H9 (cell line): Measurements from ENCODE around the gene TMEM131. TPM values are rescaled to one million over a fixed set of nuclear protein-coding genes. Genes with fewer than 3 reads are reported as not detected.

Source experiments
- DNase-seq: peaks from one replicate; pipeline ENCODE4 v3.0.0-alpha.2; 2017
- H2AFZ ChIP-seq: one replicate; pipeline ENCODE4 v1.6.1; 2013; ENCODE audit warnings: mild to moderate bottlenecking, low read length, control low read depth, moderate library complexity
- H2AK5ac ChIP-seq: 2 replicates; pipeline ENCODE4 v1.6.1; 2013; ENCODE audit warnings: low read length, control low read depth, mixed read lengths; ENCODE audit not compliant: insufficient read length
- H2BK120ac ChIP-seq: one replicate; pipeline ENCODE4 v1.6.1; 2013; ENCODE audit warnings: low read depth, mild to moderate bottlenecking, low read length, control low read depth, inconsistent platforms; ENCODE audit not compliant: poor library complexity, severe bottlenecking
- H2BK12ac ChIP-seq: 2 replicates; pipeline ENCODE4 v1.6.1; 2013; ENCODE audit warnings: low read length, control low read depth, mixed read lengths, low read depth; ENCODE audit not compliant: insufficient read length
- H2BK15ac ChIP-seq: 2 replicates; pipeline ENCODE4 v1.6.1; 2013; ENCODE audit warnings: low read depth, low read length, control low read depth
- H2BK20ac ChIP-seq: one replicate; pipeline ENCODE4 v1.6.1; 2013; ENCODE audit warnings: low read depth, mild to moderate bottlenecking, low read length, control low read depth, inconsistent platforms; ENCODE audit not compliant: poor library complexity, severe bottlenecking
- H2BK5ac ChIP-seq: 2 replicates; pipeline ENCODE4 v1.6.1; 2013; ENCODE audit warnings: low read length, control low read depth, mixed read lengths; ENCODE audit not compliant: insufficient read length
- H3K14ac ChIP-seq: 2 replicates; pipeline ENCODE4 v1.6.1; 2013; ENCODE audit warnings: low read length, control low read depth; ENCODE audit not compliant: insufficient read depth
- H3K18ac ChIP-seq: 2 replicates; pipeline ENCODE4 v1.6.1; 2013; ENCODE audit warnings: low read depth, mild to moderate bottlenecking, mixed read lengths, low read length, control low read depth; ENCODE audit not compliant: insufficient read length
- H3K23ac ChIP-seq: 2 replicates; pipeline ENCODE4 v1.6.1; 2013; ENCODE audit warnings: low read length, control low read depth, mixed read lengths, low read depth; ENCODE audit not compliant: insufficient read length
- H3K23me2 ChIP-seq: 2 replicates; pipeline ENCODE4 v1.6.1; 2013; ENCODE audit warnings: low read depth, mild to moderate bottlenecking, mixed read lengths, low read length, control low read depth; ENCODE audit not compliant: insufficient read length, poor library complexity, severe bottlenecking
- H3K27ac ChIP-seq: 2 replicates; pipeline ENCODE4 v1.5.1; 2013; ENCODE audit warnings: low read length, control low read depth, mixed read lengths, low read depth; ENCODE audit not compliant: insufficient read length
- H3K27me3 ChIP-seq: 2 replicates; pipeline ENCODE4 v1.6.1; 2013; ENCODE audit warnings: low read length, control low read depth, inconsistent platforms; ENCODE audit not compliant: insufficient read depth
- H3K4ac ChIP-seq: 2 replicates; pipeline ENCODE4 v1.6.1; 2013; ENCODE audit warnings: low read depth, mild to moderate bottlenecking, control low read depth, inconsistent platforms, low read length, moderate library complexity
- H3K4me1 ChIP-seq: 2 replicates; pipeline ENCODE4 v1.6.1; 2013; ENCODE audit warnings: low read length, control low read depth, inconsistent platforms; ENCODE audit not compliant: insufficient read depth
- H3K4me2 ChIP-seq: 2 replicates; pipeline ENCODE4 v1.6.1; 2013; ENCODE audit warnings: low read length, control low read depth, mixed read lengths; ENCODE audit not compliant: insufficient read length, insufficient read depth
- H3K56ac ChIP-seq: 2 replicates; pipeline ENCODE4 v1.6.1; 2013; ENCODE audit warnings: low read depth, mild to moderate bottlenecking, mixed read lengths, low read length, control low read depth; ENCODE audit not compliant: insufficient read length
- H3K79me1 ChIP-seq: 2 replicates; pipeline ENCODE4 v1.6.1; 2013; ENCODE audit warnings: low read depth, mild to moderate bottlenecking, moderate library complexity, low read length, control low read depth, inconsistent platforms; ENCODE audit not compliant: insufficient read depth, poor library complexity, severe bottlenecking
- H3K79me2 ChIP-seq: 2 replicates; pipeline ENCODE4 v1.6.1; 2013; ENCODE audit warnings: low read length, control low read depth, inconsistent platforms; ENCODE audit not compliant: insufficient read depth
- H3K9ac ChIP-seq: 2 replicates; pipeline ENCODE4 v1.6.1; 2013; ENCODE audit warnings: low read length, control low read depth, mixed read lengths; ENCODE audit not compliant: insufficient read length; ENCODE audit errors: extremely low read depth
- H3K9me3 ChIP-seq: one replicate; pipeline ENCODE4 v1.6.1; 2013; ENCODE audit warnings: low read depth, low read length, inconsistent platforms; ENCODE audit not compliant: control insufficient read depth
- H3T11ph ChIP-seq: one replicate; pipeline ENCODE4 v1.6.1; 2013; ENCODE audit warnings: mild to moderate bottlenecking, low read length, control low read depth, inconsistent platforms
- H4K20me1 ChIP-seq: one replicate; pipeline ENCODE4 v1.6.1; 2013; ENCODE audit not compliant: control insufficient read depth, insufficient read length, insufficient read depth
- H4K5ac ChIP-seq: 2 replicates; pipeline ENCODE4 v1.6.1; 2013; ENCODE audit warnings: low read depth, mild to moderate bottlenecking, mixed read lengths, low read length, control low read depth; ENCODE audit not compliant: insufficient read length
- H4K8ac ChIP-seq: replicated peaks from 2 replicates; pipeline ENCODE4 v1.6.1; 2013; ENCODE audit warnings: low read length, control low read depth, mixed read lengths, low read depth; ENCODE audit not compliant: insufficient read length
- H4K91ac ChIP-seq: 2 replicates; pipeline ENCODE4 v1.6.1; 2013; ENCODE audit warnings: low read depth, mild to moderate bottlenecking, moderate library complexity, mixed read lengths, low read length, control low read depth; ENCODE audit not compliant: insufficient read length
- H3K27ac Mint-ChIP-seq, 3 experiments: 2 replicates in 2 of 3; 3 replicates in 1 of 3; pipeline ENCODE4 v1.8.0; 2020 to 2021; ENCODE audit warnings: mixed read lengths in 3 of 3, mild to moderate bottlenecking in 1 of 3, moderate library complexity in 1 of 3
- H3K27me3 Mint-ChIP-seq: 2 replicates; pipeline ENCODE4 v1.8.0; 2021; ENCODE audit warnings: low read depth, mild to moderate bottlenecking, moderate library complexity, mixed read lengths
- H3K36me3 Mint-ChIP-seq, 3 experiments: 2 replicates in 2 of 3; 3 replicates in 1 of 3; pipeline ENCODE4 v1.8.0; 2020 to 2021; ENCODE audit warnings: low read depth in 3 of 3, mixed read lengths in 3 of 3; ENCODE audit not compliant: insufficient read depth in 1 of 3
- H3K4me1 Mint-ChIP-seq, 2 experiments: 2 replicates each; pipeline ENCODE4 v1.8.0; 2020; ENCODE audit warnings: mixed read lengths in 2 of 2
- H3K4me3 Mint-ChIP-seq, 2 experiments: 2 replicates in 1 of 2; 3 replicates in 1 of 2; pipeline ENCODE4 v1.8.0; 2020 to 2021; ENCODE audit warnings: mild to moderate bottlenecking in 2 of 2, mixed read lengths in 2 of 2, moderate library complexity in 1 of 2
- H3K9me3 Mint-ChIP-seq, 2 experiments: 2 replicates in 1 of 2; 3 replicates in 1 of 2; pipeline ENCODE4 v1.8.0; 2020; ENCODE audit warnings: mild to moderate bottlenecking in 2 of 2, mixed read lengths in 2 of 2, moderate library complexity in 1 of 2
- CTCF ChIP-seq: fragments of 200-600 bp; sonication (generic); conservative IDR thresholded peaks from 3 replicates; pipeline ENCODE4 v1.8.0; 2021; ENCODE audit warnings: antibody characterized with exemption, mild to moderate bottlenecking
- WGBS: extraction: QIAGEN DNeasy Blood & Tissue Kit; methylation state at CpG from one replicate; pipeline ENCODE4 v1.1.7; 2013; ENCODE audit warnings: missing lambda C conversion rate, low lambda C conversion rate, mixed read lengths; ENCODE audit not compliant: insufficient read length; ENCODE audit errors: extremely low coverage; 5-methylcytosine and 5-hydroxymethylcytosine counted together
- total RNA-seq: library from RNA; stranded (reverse); gene quantifications from 2 replicates; pipeline ENCODE4 v1.2.1, GENCODE V29; 2021

The TMEM131 gene
- total RNA-seq, 1 experiment from 2014 or later, result 20.9 TPM

DNA sequence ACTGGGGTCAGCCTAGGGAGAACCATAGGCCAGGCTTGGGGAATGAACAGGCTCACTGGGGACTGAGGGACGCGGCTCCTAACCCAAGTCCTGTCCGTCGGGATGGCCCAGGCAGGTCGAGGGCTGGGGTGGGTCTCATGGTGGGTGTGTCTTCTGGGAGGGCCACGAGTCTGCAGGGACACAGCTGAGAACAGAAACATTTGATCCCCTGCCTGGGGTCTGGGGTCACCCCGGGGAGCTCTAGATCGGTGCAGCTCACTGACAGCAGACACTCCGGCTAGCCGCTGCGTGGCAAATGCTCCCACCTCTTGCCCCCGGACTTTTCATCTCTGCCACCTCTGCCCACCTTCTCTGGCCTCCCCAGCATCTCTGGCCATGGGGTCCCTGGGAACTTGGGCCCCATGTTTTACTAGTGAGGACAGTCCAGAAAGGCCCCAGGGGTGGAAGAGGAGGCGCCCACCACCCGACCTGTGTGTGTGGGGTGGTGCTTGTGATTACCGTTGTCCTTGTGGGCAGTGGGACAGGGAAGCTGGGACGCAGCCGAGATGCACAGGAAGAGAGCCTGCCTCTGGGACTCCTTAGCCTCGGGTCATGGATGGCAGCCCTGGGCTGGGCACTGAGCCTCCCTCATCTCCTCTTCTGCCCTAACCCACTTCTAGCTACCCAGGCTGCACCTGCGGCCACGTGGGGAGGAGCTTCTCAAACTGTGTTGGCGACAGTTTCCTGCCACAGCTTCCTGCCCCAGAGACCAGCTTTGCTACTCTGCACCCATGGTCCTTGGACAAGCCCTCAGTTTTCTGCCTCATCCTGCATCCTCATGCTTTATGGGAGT is 277.5 kb downstream of the TMEM131 start:
- H3K36me3 Mint-ChIP-seq, result no peaks in the 10 kb centered on the region; a peak in 1 of 7 replicates
- H2BK120ac ChIP-seq, result no peak overlapping the region
- H3K79me1 ChIP-seq, result no peaks in the 10 kb centered on the region
- no peak for DNase-seq
- no peak overlapping the region for H3T11ph ChIP-seq
- H3K18ac ChIP-seq, result no peak overlapping the region
- no peak overlapping the region for H3K27ac ChIP-seq
- no peaks in the 10 kb centered on the region; a peak in 1 of 5 replicates for H3K9me3 Mint-ChIP-seq
- no peaks in the 10 kb centered on the region for H4K20me1 ChIP-seq
- H3K27me3 Mint-ChIP-seq, result peaks cover 5% of the 10 kb centered on the region
- no peak overlapping the region for H2AK5ac ChIP-seq
- no peak overlapping the region; the same call in 1 of the 2 replicates for H3K14ac ChIP-seq
- no peak overlapping the region for H2BK5ac ChIP-seq
- peaks cover 26 to 27% of the 10 kb centered on the region in 2 experiments for H3K4me1 Mint-ChIP-seq
- no peak overlapping the region for H3K9ac ChIP-seq
- H2BK12ac ChIP-seq, result no peak overlapping the region
- H3K56ac ChIP-seq, result no peak overlapping the region
- no peak overlapping the region for H4K5ac ChIP-seq
- H3K79me2 ChIP-seq, result no peaks in the 10 kb centered on the region
- no peak overlapping the region for H3K27ac Mint-ChIP-seq
- H4K8ac ChIP-seq, result no peak overlapping the region
- no peak for TF ChIP-seq CTCF
- peaks cover 6% of the 10 kb centered on the region for H3K4me1 ChIP-seq
- no peak overlapping the region for H3K23ac ChIP-seq
- H2AFZ ChIP-seq, result no peak overlapping the region
- H3K4ac ChIP-seq, result no peak overlapping the region
- H2BK15ac ChIP-seq, result no peak overlapping the region
- H3K23me2 ChIP-seq, result no peaks in the 10 kb centered on the region
- no peaks in the 10 kb centered on the region for H3K9me3 ChIP-seq
- H3K4me3 Mint-ChIP-seq, result no peak overlapping the region
- no peak overlapping the region for H4K91ac ChIP-seq
- no peaks in the 10 kb centered on the region for H3K27me3 ChIP-seq
- no peak overlapping the region for H3K4me2 ChIP-seq
- no CpG with 5 or more reads among the region's 21 CpGs for WGBS
- H2BK20ac ChIP-seq, result no peak overlapping the region
